Measurements from ENCODE around the gene MXRA5.
A peak's percentile ranks its signal among the peaks of the same experiment; 100 is the strongest.
"Not testable (repeated sequence)": the region's sequence is repeated elsewhere in the genome, so short reads cannot be mapped to it uniquely, and the experiment has no call there.

Gene MXRA5

GRCh38 chrX:3360881-3361280 is 14.4 kb upstream of the MXRA5 start:
- FAIRE-seq (no peak), DNase-seq (ENCODE audit: insufficient read length, low spot score) (no peak)
- no peak for TF ChIP-seq CTCF (IDR thresholded peaks at IDR 0.05; ENCODE audit: insufficient read depth, missing control alignments)

- DNase-seq (ENCODE audit: insufficient read length, low spot score); FAIRE-seq: not testable (repeated sequence)
Measured at GRCh38 chrX:3352741-3353140, 6.3 kb upstream of the MXRA5 start.

GRCh38 chrX:3351276-3351675 is 4.8 kb upstream of the MXRA5 start:
- DNase-seq (ENCODE audit: insufficient read length, low spot score): no peak
- no peak for TF ChIP-seq CTCF (IDR thresholded peaks at IDR 0.05; ENCODE audit: insufficient read depth, missing control alignments)
- peak; percentile 32 for FAIRE-seq

GRCh38 chrX:3348191-3348590 is 1.7 kb upstream of the MXRA5 start:
- no peak for TF ChIP-seq CTCF (IDR thresholded peaks at IDR 0.05; ENCODE audit: insufficient read depth, missing control alignments)
- DNase-seq (ENCODE audit: insufficient read length, low spot score) (no peak), FAIRE-seq (no peak)

- DNase-seq (ENCODE audit: insufficient read length, low spot score) (no peak), FAIRE-seq (no peak)
- no peak for TF ChIP-seq CTCF (IDR thresholded peaks at IDR 0.05; ENCODE audit: insufficient read depth, missing control alignments)
Measured at GRCh38 chrX:3345281-3346191, 916 bp downstream of the MXRA5 start.

GRCh38 chrX:3343569-3343968 is 2.9 kb downstream of the MXRA5 start:
- DNase-seq (ENCODE audit: insufficient read length, low spot score): not testable (repeated sequence)

GRCh38 chrX:3340016-3340415 is 6.4 kb downstream of the MXRA5 start:
- no peak for TF ChIP-seq CTCF (IDR thresholded peaks at IDR 0.05; ENCODE audit: insufficient read depth, missing control alignments)
- no peak for FAIRE-seq
- DNase-seq (ENCODE audit: insufficient read length, low spot score): no peak

More at GRCh38 chrX:3343569-3343968, 2.9 kb downstream of the MXRA5 start:
- not testable (repeated sequence) for FAIRE-seq

GRCh38 chrX:3326681-3327080 is 19.8 kb downstream of the MXRA5 start:
- FAIRE-seq (peak; percentile 32), DNase-seq (ENCODE audit: insufficient read length, low spot score) (no peak)
- no peak for TF ChIP-seq CTCF (IDR thresholded peaks at IDR 0.05; ENCODE audit: insufficient read depth, missing control alignments)
